CD8-positive, alpha-beta memory T cell (primary cell): ENCODE data around the gene ZNF473. TPM values are rescaled to one million over a fixed set of nuclear protein-coding genes. Genes with fewer than 3 reads are reported as not detected.
A peak's percentile ranks its signal among the peaks of the same experiment; 100 is the strongest.
"Not testable (repeated sequence)": the region's sequence is repeated elsewhere in the genome, so short reads cannot be mapped to it uniquely, and the experiment has no call there.

ENCODE experiments used
- CTCF ChIA-PET: fragments of 350-600 bp; sonication (Branson Sonifier 250); formaldehyde crosslinking; loops from one replicate; lab custom pipeline; 2021; ENCODE audit warnings: antibody characterized with exemption; lab: Charles Lee
- POLR2A ChIA-PET: fragments of 350-600 bp; sonication (Branson Sonifier 250); formaldehyde crosslinking; loops from one replicate; lab custom pipeline; 2021; ENCODE audit warnings: antibody characterized with exemption; lab: Charles Lee
- DNase-seq, 5 donors: peaks; one replicate each; pipeline versions ENCODE4 v3.0.0 to v3.0.0-alpha.2; 2020 to 2022; ENCODE audit warnings: mixed read lengths in 1 of 5
- H3K27ac ChIP-seq: one replicate; pipeline ENCODE4 v1.7.0; 2013; ENCODE audit warnings: low read depth, mild to moderate bottlenecking, low read length, moderate library complexity
- H3K27me3 ChIP-seq: 2 replicates; pipeline ENCODE4 v1.7.0; 2013; ENCODE audit warnings: low read length, mild to moderate bottlenecking; ENCODE audit not compliant: insufficient read depth, poor library complexity, severe bottlenecking
- H3K36me3 ChIP-seq: 2 replicates; pipeline ENCODE4 v1.7.0; 2013; ENCODE audit warnings: mild to moderate bottlenecking, low read length, moderate library complexity; ENCODE audit not compliant: insufficient read depth
- H3K4me1 ChIP-seq: 2 replicates; pipeline ENCODE4 v1.7.0; 2013; ENCODE audit warnings: mild to moderate bottlenecking, low read length, moderate library complexity; ENCODE audit not compliant: insufficient read depth
- H3K4me3 ChIP-seq: 2 replicates; pipeline ENCODE4 v1.7.0; 2013; ENCODE audit warnings: mild to moderate bottlenecking, low read length
- H3K9me3 ChIP-seq: 2 replicates; pipeline ENCODE4 v1.7.0; 2013; ENCODE audit warnings: mild to moderate bottlenecking, low read length
- H3K27ac Mint-ChIP-seq, 8 donors: one replicate each; pipeline ENCODE4 v1.8.0; 2020 to 2021; ENCODE audit warnings: mixed read lengths in 8 of 8, mild to moderate bottlenecking in 6 of 8, inconsistent platforms in 3 of 8, moderate library complexity in 3 of 8
- H3K27me3 Mint-ChIP-seq, 2 donors: one replicate each; pipeline ENCODE4 v1.8.0; 2020 to 2021; ENCODE audit warnings: mixed read lengths in 2 of 2, mild to moderate bottlenecking in 1 of 2, moderate library complexity in 1 of 2
- H3K36me3 Mint-ChIP-seq, 3 donors: one replicate each; pipeline ENCODE4 v1.8.0; 2020 to 2021; ENCODE audit warnings: mixed read lengths in 3 of 3, inconsistent platforms in 1 of 3, mild to moderate bottlenecking in 1 of 3
- H3K4me1 Mint-ChIP-seq, 3 donors: one replicate each; pipeline ENCODE4 v1.8.0; 2020 to 2021; ENCODE audit warnings: mixed read lengths in 3 of 3, inconsistent platforms in 1 of 3, mild to moderate bottlenecking in 1 of 3
- H3K4me3 Mint-ChIP-seq, 7 donors: one replicate each; pipeline ENCODE4 v1.8.0; 2020 to 2021; ENCODE audit warnings: mixed read lengths in 7 of 7, mild to moderate bottlenecking in 6 of 7, moderate library complexity in 4 of 7, inconsistent platforms in 2 of 7
- H3K9me3 Mint-ChIP-seq, 5 donors: one replicate each; pipeline ENCODE4 v1.8.0; 2020 to 2022; ENCODE audit warnings: mixed read lengths in 5 of 5, mild to moderate bottlenecking in 3 of 5, moderate library complexity in 2 of 5, inconsistent platforms in 1 of 5
- polyA plus RNA-seq: library from polyadenylated mRNA; unstranded; fragments of 300-500 nt; fragmentation: Illumina TruSeq; gene quantifications from one replicate; pipeline ENCODE4 v1.2.3, GENCODE V29; 2021
- total RNA-seq, 2 experiments: library from RNA; stranded (reverse); gene quantifications; one replicate each; pipeline ENCODE4 v1.2.3, GENCODE V29; 2021

ZNF473 gene
- total and polyA plus RNA-seq, 3 experiments from 2014 or later = 4.5 to 9.8 (median 8.5) TPM

- Histone ChIP-seq H3K4me1 (no peaks in the 10 kb centered on the region), H3K9me3 (peaks cover 20% of the 10 kb centered on the region), H3K4me3 (no peak overlapping the region), H3K27me3 (no peaks in the 10 kb centered on the region), H3K27ac (no peak overlapping the region), H3K36me3 (no peaks in the 10 kb centered on the region)
- Mint-ChIP-seq H3K4me3 (no peak overlapping the region), H3K9me3 (peaks cover 4 to 41% (median 27%) of the 10 kb centered on the region in 5 donors), H3K27me3 (peaks cover 7 to 14% of the 10 kb centered on the region in 2 donors), H3K36me3 (no peaks in the 10 kb centered on the region), H3K27ac (no peak overlapping the region), H3K4me1 (no peaks in the 10 kb centered on the region)
- POLR2A ChIA-PET = no interaction called here
- CTCF ChIA-PET = interaction anchor here (2.0 kb wide), 1 partner anchor 11 kb away, joined by 5 read pairs; no protein-coding TSS in a partner anchor
- no peak for DNase-seq
Measured at GRCh38 chr19:50058425-50058824, 32.6 kb downstream of the ZNF473 start.

DNA sequence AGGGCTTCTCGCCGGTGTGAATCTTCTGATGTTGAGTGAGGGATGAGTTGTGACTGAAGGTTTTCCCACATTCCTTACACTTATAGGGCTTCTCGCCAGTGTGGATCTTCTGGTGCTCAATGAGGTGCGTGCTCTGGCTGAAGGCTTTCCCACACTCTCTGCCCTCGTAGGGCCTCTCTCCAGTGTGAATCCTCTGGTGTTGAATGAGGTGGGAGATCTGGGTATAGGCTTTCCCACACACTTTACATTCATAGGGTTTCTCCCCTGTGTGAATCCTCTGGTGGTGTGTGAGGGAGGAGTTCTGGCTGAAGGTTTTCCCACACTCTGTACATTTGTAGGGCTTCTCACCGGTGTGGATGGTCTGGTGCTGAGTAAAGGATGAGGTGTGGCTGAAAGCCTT, 33.2 kb downstream of the ZNF473 start:
- ChIA-PET POLR2A (no interaction called here), CTCF (no interaction called here)

DNA sequence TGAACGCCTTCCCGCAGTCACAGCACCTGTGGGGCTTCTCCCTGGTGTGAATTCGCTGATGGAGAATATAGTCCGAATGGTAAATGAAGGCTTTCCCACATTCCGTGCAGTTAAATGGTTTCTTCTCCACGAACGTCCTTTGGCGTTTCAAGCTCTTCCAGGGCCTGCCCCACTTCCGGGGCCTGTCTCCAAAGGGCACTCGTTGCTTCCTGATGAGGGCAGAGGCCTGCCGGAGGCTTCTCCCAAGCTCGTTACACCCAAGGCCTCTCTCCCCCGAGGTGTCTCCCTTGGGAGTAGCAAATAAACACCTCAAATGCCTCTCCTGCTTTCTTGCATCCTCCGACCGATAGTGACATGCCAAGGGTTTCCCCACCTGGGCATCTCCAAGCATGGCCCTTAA, 34.3 kb downstream of the ZNF473 start:
- Histone ChIP-seq H3K4me3 (no peak overlapping the region), H3K27me3 (no peaks in the 10 kb centered on the region), H3K27ac (no peak overlapping the region), H3K4me1 (no peaks in the 10 kb centered on the region), H3K36me3 (no peaks in the 10 kb centered on the region), H3K9me3 (peaks cover 20% of the 10 kb centered on the region)
- POLR2A ChIA-PET = no interaction called here
- Mint-ChIP-seq H3K4me1 (no peaks in the 10 kb centered on the region), H3K4me3 (no peak overlapping the region), H3K27me3 (peaks cover 7 to 24% of the 10 kb centered on the region in 2 donors), H3K36me3 (no peaks in the 10 kb centered on the region), H3K27ac (no peak overlapping the region), H3K9me3 (peaks cover 2 to 41% (median 27%) of the 10 kb centered on the region in 5 donors)
- CTCF ChIA-PET = interaction anchor here (1.1 kb wide), 1 partner anchor 20 kb away, joined by 3 read pairs; no protein-coding TSS in a partner anchor
- no peak for DNase-seq

More for the DNA sequence above, 33.2 kb downstream of the ZNF473 start:
- Histone ChIP-seq H3K4me1 (no peaks in the 10 kb centered on the region), H3K27me3 (no peaks in the 10 kb centered on the region), H3K4me3 (no peak overlapping the region), H3K36me3 (no peaks in the 10 kb centered on the region), H3K27ac (no peak overlapping the region), H3K9me3 (peaks cover 20% of the 10 kb centered on the region)
- no peaks in the 10 kb centered on the region for H3K36me3 Mint-ChIP-seq
- peaks cover 7 to 16% of the 10 kb centered on the region in 2 donors for H3K27me3 Mint-ChIP-seq
- H3K27ac Mint-ChIP-seq = no peak overlapping the region
- no peaks in the 10 kb centered on the region for H3K4me1 Mint-ChIP-seq
- peaks cover 2 to 41% (median 27%) of the 10 kb centered on the region in 5 donors for H3K9me3 Mint-ChIP-seq
- no peak for DNase-seq
- peak overlapping the region in 1 of 7 donors; percentile 20 for H3K4me3 Mint-ChIP-seq

DNA sequence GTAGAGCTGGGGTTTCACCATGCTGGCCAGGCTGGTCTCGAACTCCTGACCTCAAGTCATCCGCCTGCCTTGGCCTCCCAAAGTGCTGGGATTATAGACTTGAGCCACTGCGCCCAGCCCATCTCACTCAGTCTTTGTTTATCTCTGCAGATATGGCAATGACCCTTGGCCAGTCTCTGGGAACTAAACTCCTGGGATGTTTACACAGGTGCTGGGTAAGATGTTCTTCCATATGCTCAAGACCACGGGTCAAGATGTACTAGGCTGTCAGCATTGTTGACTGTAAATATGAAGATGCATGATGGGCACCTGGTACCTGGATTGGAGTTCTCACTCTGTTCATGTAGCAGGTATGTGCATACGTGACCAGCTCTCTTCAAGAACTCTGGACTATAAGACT, 35.8 kb downstream of the ZNF473 start:
- Histone ChIP-seq H3K36me3 (no peaks in the 10 kb centered on the region), H3K27me3 (no peaks in the 10 kb centered on the region), H3K9me3 (peaks cover 20% of the 10 kb centered on the region), H3K4me3 (no peak overlapping the region), H3K4me1 (no peaks in the 10 kb centered on the region), H3K27ac (no peak overlapping the region)
- POLR2A ChIA-PET = no interaction called here
- Mint-ChIP-seq H3K9me3 (peaks cover 2 to 41% (median 27%) of the 10 kb centered on the region in 5 donors), H3K36me3 (no peaks in the 10 kb centered on the region), H3K27me3 (peaks cover 7 to 23% of the 10 kb centered on the region in 2 donors), H3K4me3 (no peak overlapping the region), H3K4me1 (no peaks in the 10 kb centered on the region), H3K27ac (no peak overlapping the region)
- CTCF ChIA-PET = no interaction called here
- no peak for DNase-seq

DNA sequence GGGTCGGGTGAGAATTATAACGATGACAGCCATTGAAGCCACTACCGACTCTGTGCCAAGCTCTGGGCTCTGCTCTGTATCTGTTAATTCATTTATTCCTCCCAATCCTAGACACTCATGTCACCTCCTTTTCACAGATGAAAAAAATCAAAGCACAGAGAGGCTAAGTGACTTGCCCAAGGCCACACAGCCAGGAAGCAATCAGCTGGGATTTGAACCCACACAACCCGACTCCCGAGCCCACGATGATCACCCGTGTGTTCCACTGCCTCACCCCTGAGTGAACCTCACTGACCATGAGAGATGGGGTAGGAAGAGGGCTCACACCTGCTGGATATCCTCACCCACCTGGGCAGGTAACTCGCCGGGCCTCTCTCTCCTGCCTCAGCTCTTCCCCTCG, 40.1 kb downstream of the ZNF473 start:
- Mint-ChIP-seq H3K27ac (peak overlapping the region in 1 of 8 donors; percentile 24), H3K4me1 (no peaks in the 10 kb centered on the region), H3K27me3 (peaks cover 11 to 29% of the 10 kb centered on the region in 2 donors), H3K4me3 (no peak overlapping the region), H3K36me3 (no peaks in the 10 kb centered on the region), H3K9me3 (peaks cover 0 to 6% (median 2%) of the 10 kb centered on the region in 5 donors)
- no peak overlapping the region for H3K27ac ChIP-seq
- H3K4me3 ChIP-seq = no peak overlapping the region
- H3K9me3 ChIP-seq = no peaks in the 10 kb centered on the region
- H3K27me3 ChIP-seq = no peaks in the 10 kb centered on the region
- POLR2A ChIA-PET = no interaction called here
- CTCF ChIA-PET = no interaction called here
- no peak for DNase-seq
- no peaks in the 10 kb centered on the region for H3K36me3 ChIP-seq
- H3K4me1 ChIP-seq = no peaks in the 10 kb centered on the region

DNA sequence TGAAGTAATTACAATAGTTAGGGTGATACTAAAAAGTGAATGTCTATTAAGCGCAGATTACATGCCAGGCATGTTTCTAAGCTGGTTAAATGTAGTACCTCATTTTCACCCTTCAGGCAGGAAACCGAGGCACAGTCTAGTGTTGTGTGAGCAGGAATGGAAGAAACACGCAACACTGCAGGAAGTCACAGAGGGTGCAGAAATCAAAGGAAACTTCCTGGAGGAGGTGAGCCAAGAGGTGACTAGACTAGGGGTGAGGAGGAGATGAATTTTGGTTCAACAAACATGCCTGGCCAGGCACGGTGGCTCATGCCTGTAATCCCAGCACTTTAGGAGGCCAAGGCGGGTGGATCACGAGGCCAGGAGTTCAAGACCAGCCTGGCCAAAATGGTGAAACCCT, 41.8 kb downstream of the ZNF473 start:
- H3K4me1 ChIP-seq = no peaks in the 10 kb centered on the region
- CTCF ChIA-PET = no interaction called here
- H3K4me3 Mint-ChIP-seq = no peak overlapping the region

GRCh38 chr19:50068382-50068781, 42.6 kb downstream of the ZNF473 start:
- H3K9me3 ChIP-seq, H3K27me3 ChIP-seq, H3K36me3 ChIP-seq, H3K4me3 ChIP-seq, CTCF ChIA-PET, H3K36me3 Mint-ChIP-seq, H3K27ac ChIP-seq, H3K4me1 Mint-ChIP-seq, H3K4me1 ChIP-seq, H3K27ac Mint-ChIP-seq, DNase-seq, H3K9me3 Mint-ChIP-seq, H3K4me3 Mint-ChIP-seq, POLR2A ChIA-PET: not testable (repeated sequence)
- H3K27me3 Mint-ChIP-seq = peaks cover 13 to 20% of the 10 kb centered on the region in 2 donors

More for the DNA sequence above, 41.8 kb downstream of the ZNF473 start:
- DNase-seq = no peak
- Mint-ChIP-seq H3K27ac (no peak overlapping the region), H3K4me1 (no peaks in the 10 kb centered on the region), H3K36me3 (no peaks in the 10 kb centered on the region), H3K27me3 (peaks cover 11 to 22% of the 10 kb centered on the region in 2 donors), H3K9me3 (no peaks in the 10 kb centered on the region)
- no peak overlapping the region for H3K4me3 ChIP-seq
- H3K27me3 ChIP-seq = no peaks in the 10 kb centered on the region
- no peaks in the 10 kb centered on the region for H3K9me3 ChIP-seq
- H3K36me3 ChIP-seq = no peaks in the 10 kb centered on the region
- POLR2A ChIA-PET = no interaction called here
- no peak overlapping the region for H3K27ac ChIP-seq

DNA sequence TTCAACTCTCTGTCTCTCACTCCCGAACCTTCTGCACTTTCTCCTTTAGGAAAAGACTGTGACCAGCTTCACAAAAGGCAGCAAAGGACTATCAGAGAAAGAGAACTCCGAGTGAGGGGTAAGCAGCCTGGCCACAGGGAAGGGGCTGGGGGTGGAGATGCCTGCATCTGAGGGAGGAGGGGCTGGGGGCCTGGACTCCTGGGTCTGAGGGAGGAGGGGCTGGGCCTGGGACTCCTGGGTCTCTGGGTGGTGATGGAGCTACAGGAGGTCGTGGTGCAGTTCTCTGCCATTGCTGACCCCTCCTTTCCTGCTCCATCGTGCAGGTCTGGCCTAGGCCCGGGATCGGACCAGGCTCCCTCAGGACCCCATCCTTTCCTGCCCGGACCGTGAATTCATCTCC, 49.3 kb downstream of the ZNF473 start:
- H3K27ac ChIP-seq, H3K36me3 Mint-ChIP-seq, H3K9me3 ChIP-seq, H3K9me3 Mint-ChIP-seq, POLR2A ChIA-PET, H3K4me3 Mint-ChIP-seq, H3K4me1 Mint-ChIP-seq, H3K4me1 ChIP-seq, H3K27me3 ChIP-seq, H3K36me3 ChIP-seq, H3K27ac Mint-ChIP-seq, CTCF ChIA-PET, H3K4me3 ChIP-seq, H3K27me3 Mint-ChIP-seq, DNase-seq: not testable (repeated sequence)
